OCI-LY3 (cell line): ENCODE measurements around the gene PAX6.

Source experiments
- H2AFZ ChIP-seq: fragments of 200-600, 300-600 bp; shearing (Covaris generic); 2 replicates; pipeline ENCODE4 v1.6.0; 2014; ENCODE audit warnings: antibody characterized with exemption, low read depth, low read length
- H3K27ac ChIP-seq: fragments of 200-600, 300-600 bp; sonication (generic); 2 replicates; pipeline ENCODE4 v1.5.1; 2014; ENCODE audit warnings: mild to moderate bottlenecking, low read length, moderate library complexity, mixed read lengths
- H3K27me3 ChIP-seq: fragments of 200-600, 300-600 bp; sonication (generic); 2 replicates; pipeline ENCODE4 v1.6.1; 2014; ENCODE audit warnings: low read depth, low read length, mixed read lengths
- H3K36me3 ChIP-seq: fragments of 200-600, 300-600 bp; sonication (generic); replicated peaks from 2 replicates; pipeline ENCODE3; 2014; ENCODE audit warnings: low read depth, low read length, mixed read lengths
- H3K4me1 ChIP-seq: fragments of 300-600, 200-600 bp; sonication (generic); 2 replicates; pipeline ENCODE4 v1.6.1; 2014; ENCODE audit warnings: low read length, mixed read lengths
- H3K4me2 ChIP-seq: fragments of 200-600, 300-600 bp; sonication (generic); 2 replicates; pipeline ENCODE4 v1.6.1; 2014; ENCODE audit warnings: low read length, mixed read lengths
- H3K4me3 ChIP-seq: fragments of 300-600, 200-600 bp; sonication (generic); 2 replicates; pipeline ENCODE4 v1.5.1; 2014; ENCODE audit warnings: antibody characterized with exemption, mild to moderate bottlenecking, low read length, moderate library complexity
- H3K79me2 ChIP-seq: fragments of 300-600, 200-600 bp; shearing (Covaris generic); 2 replicates; pipeline ENCODE4 v1.6.1; 2014; ENCODE audit warnings: mild to moderate bottlenecking, low read length, mixed read lengths
- H3K9ac ChIP-seq: fragments of 300-600, 200-600 bp; shearing (Covaris generic); 2 replicates; pipeline ENCODE4 v1.6.0; 2014; ENCODE audit warnings: mild to moderate bottlenecking, low read length, moderate library complexity
- H3K9me3 ChIP-seq: fragments of 200-600, 300-600 bp; shearing (Covaris generic); 2 replicates; pipeline ENCODE4 v1.6.1; 2014; ENCODE audit warnings: low read length, mixed read lengths; ENCODE audit not compliant: insufficient read depth
- H4K20me1 ChIP-seq: fragments of 200-600, 300-600 bp; sonication (generic); 2 replicates; pipeline ENCODE4 v1.6.1; 2016; ENCODE audit warnings: low read length, mixed read lengths; ENCODE audit not compliant: insufficient read depth
- CTCF ChIP-seq: fragments of 200-600, 300-600 bp; sonication (generic); IDR thresholded peaks from 2 replicates; pipeline ENCODE4 v1.5.1; 2014; ENCODE audit warnings: antibody characterized with exemption, low read length, low read depth
- EZH2phosphoT487 ChIP-seq: fragments of 200-600 bp; shearing (Covaris generic); IDR thresholded peaks from 2 replicates; pipeline ENCODE4 v1.6.1; 2018; ENCODE audit warnings: antibody characterized with exemption, mixed run types, low read depth

PAX6 gene

GRCh38 chr11:31822927-31823643, 12.0 kb upstream of the PAX6 start:
- TF ChIP-seq EZH2phosphoT487 (no peak), CTCF (no peak)
- H3K9me3 ChIP-seq = no peaks in the 10 kb centered on the region
- H3K27me3 ChIP-seq = no peaks in the 10 kb centered on the region
- H3K4me1 ChIP-seq = no peaks in the 10 kb centered on the region
- no peak overlapping the region for H3K4me3 ChIP-seq
- H2AFZ ChIP-seq = no peak overlapping the region
- H3K79me2 ChIP-seq = no peaks in the 10 kb centered on the region
- H3K27ac ChIP-seq = no peak overlapping the region
- no peak overlapping the region for H3K9ac ChIP-seq
- H4K20me1 ChIP-seq = no peaks in the 10 kb centered on the region
- H3K36me3 ChIP-seq = no peaks in the 10 kb centered on the region
- H3K4me2 ChIP-seq = no peak overlapping the region

DNA sequence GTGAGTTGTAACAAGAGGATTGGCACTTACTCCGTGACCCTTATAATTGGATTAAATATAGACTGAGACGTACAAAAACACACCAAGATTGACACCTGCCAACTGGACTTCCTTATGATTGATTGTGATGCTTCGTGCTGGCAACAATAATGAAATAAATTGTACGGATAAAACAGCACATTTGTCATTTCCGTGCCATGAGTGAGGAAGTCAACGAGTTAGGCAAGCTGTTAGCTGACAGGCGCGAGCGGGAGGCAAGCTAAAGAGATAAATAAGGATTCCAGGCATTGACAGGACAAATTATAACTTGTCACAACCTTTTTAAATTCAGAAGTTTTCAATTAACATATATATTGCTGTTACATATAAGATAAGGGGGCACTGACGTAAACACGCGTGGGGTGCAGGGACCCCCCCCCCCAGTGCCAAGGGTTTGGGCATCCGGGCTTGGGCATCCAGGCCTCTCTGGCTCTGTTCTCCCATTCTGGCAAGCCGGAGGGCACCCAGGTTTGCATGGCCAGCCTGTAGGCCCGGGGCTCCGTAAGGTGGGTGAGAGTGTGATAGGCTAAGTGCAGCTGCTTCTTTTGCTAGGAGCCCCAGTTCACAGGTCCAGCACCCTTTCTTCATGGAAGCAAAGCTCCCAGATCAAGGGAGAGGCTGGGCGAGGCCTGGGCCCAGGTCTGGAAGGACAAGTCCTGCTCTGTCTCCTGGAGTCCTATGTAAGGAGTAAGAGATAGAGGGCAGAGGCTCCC, 11.2 kb upstream of the PAX6 start:
- no peak overlapping the region for H3K4me3 ChIP-seq
- no peak overlapping the region for H3K27ac ChIP-seq
- no peak overlapping the region for H2AFZ ChIP-seq
- H3K9ac ChIP-seq = no peak overlapping the region
- no peak overlapping the region for H3K4me2 ChIP-seq
- no peak for TF ChIP-seq EZH2phosphoT487
- no peak for TF ChIP-seq CTCF
- H3K4me1 ChIP-seq = no peaks in the 10 kb centered on the region
- no peaks in the 10 kb centered on the region for H3K79me2 ChIP-seq
- no peaks in the 10 kb centered on the region for H3K36me3 ChIP-seq
- H3K27me3 ChIP-seq = no peaks in the 10 kb centered on the region
- H3K9me3 ChIP-seq = no peaks in the 10 kb centered on the region
- no peaks in the 10 kb centered on the region for H4K20me1 ChIP-seq

DNA sequence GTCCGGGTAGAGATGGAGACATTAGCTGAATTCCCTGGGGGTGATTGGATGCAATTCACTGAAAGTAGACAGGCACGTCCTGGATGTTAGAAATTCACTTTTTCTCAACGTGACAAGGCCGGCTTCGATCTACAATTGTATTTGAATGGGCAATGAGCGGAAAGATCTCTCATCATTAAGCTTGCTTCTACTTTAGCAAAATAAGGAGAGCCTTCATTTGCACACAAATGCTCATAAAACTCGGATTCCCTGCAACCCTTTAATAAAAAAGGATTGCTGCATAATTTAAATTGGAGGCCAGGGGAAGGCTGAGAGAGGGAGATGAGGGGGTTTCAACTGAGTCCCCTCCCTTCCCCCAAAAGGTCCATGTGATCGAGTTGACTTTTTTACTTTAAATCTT, 10.6 kb upstream of the PAX6 start:
- Histone ChIP-seq H2AFZ (no peak overlapping the region), H3K9ac (no peak overlapping the region), H4K20me1 (no peaks in the 10 kb centered on the region), H3K27ac (no peak overlapping the region), H3K4me3 (no peak overlapping the region), H3K27me3 (no peaks in the 10 kb centered on the region), H3K36me3 (no peaks in the 10 kb centered on the region), H3K4me2 (no peak overlapping the region), H3K79me2 (no peaks in the 10 kb centered on the region), H3K9me3 (no peaks in the 10 kb centered on the region), H3K4me1 (no peaks in the 10 kb centered on the region)
- TF ChIP-seq EZH2phosphoT487 = no peak
- TF ChIP-seq CTCF = no peak

DNA sequence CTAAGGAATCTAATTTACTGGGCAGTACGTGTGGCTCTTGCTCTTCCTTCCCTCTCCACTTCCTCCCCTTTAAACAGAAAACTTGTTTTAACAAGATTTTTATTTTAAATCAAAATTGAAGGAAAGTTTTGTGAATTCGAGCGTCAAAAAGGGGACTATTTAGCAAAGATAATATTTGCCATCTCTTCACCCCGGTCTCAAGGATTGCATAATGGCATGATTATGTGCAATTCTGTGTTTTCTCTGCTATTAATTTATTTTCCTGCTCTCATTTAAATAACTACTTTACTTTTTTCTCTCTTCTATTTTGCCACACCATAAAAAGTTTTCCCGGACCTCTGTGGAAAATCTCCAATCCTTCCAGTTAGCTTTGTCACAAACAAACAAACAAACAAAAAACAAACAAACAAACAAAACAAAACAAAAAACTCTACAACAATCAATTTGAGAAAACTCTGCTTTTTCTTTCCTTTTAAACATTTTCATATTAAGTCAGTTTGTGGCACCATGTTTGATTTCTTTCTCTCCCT, 10.2 kb upstream of the PAX6 start:
- Histone ChIP-seq H3K4me3 (no peak overlapping the region), H3K4me1 (no peaks in the 10 kb centered on the region), H2AFZ (no peak overlapping the region), H3K27me3 (no peaks in the 10 kb centered on the region), H3K9me3 (no peaks in the 10 kb centered on the region), H3K79me2 (no peaks in the 10 kb centered on the region), H3K36me3 (no peaks in the 10 kb centered on the region), H3K9ac (no peak overlapping the region), H3K4me2 (no peak overlapping the region), H3K27ac (no peak overlapping the region), H4K20me1 (no peaks in the 10 kb centered on the region)
- TF ChIP-seq EZH2phosphoT487 = no peak
- TF ChIP-seq CTCF = no peak
